Panc1 (cell line): ENCODE results near the gene RNU5B-1.

Experiments used
- CTCF ChIP-seq: fragments of 450-650 bp; IDR thresholded peaks from 2 replicates; pipeline ENCODE4 v1.5.1; 2017; ENCODE audit warnings: mild to moderate bottlenecking
- POLR2AphosphoS5 ChIP-seq: IDR thresholded peaks from 2 replicates; pipeline ENCODE4 v1.6.1; 2012; ENCODE audit warnings: mild to moderate bottlenecking, low read depth, low read length, moderate library complexity
- TCF7L2 ChIP-seq: IDR thresholded peaks from 2 replicates; pipeline ENCODE4 v1.6.1; 2011; ENCODE audit warnings: mild to moderate bottlenecking, low read depth, low read length, inconsistent platforms

GRCh38 chr15:65339920-65340319 is 35.4 kb downstream of the RNU5B-1 start:
- TF ChIP-seq POLR2AphosphoS5 (no peak), CTCF (no peak), TCF7L2 (no peak)
